ENCODE results near the gene SMG7.

Gene SMG7

DNA sequence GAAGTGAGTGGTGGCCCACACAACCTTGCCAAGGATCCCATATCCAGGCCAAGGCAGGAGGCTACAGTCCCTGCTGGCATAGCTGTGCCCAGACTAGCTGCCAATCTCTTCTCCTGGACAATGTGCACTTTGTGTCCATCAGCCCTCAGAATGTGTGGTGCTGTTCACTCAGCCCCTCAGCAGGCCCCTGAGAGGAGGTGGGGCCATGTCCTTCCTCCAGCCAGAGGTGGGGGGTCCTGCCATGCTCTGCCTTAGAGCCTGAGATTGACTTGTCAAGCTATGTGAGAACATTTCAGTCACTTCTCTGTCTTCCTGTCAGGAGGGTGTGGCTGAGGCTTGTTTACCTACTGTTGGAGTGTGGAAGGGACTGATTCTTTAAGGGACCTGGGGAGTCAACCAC lies 116.5 kb downstream of the SMG7 start:
- peak overlapping the region; percentile 76 to 100 (median 88) for H3K4me2 ChIP-seq
- H3K36me3 ChIP-seq = peaks cover 0 to 40% (median 23%) of the 10 kb centered on the region in 11 experiments; a peak in 15 of 22 replicates
- H3K9ac ChIP-seq = peak overlapping the region; percentile 22 to 89 (median 82); a peak in 20 of 22 replicates
- H3K9me3 ChIP-seq (replicated peaks in 1 of 11) = peaks cover 0 to 15% (median 0%) of the 10 kb centered on the region in 11 experiments; a peak in 5 of 22 replicates
- H3K27me3 ChIP-seq = no peaks in the 10 kb centered on the region
- no peak for TF ChIP-seq Cebpa-rat (IDR thresholded peaks at IDR 0.05)
- H3K4me1 ChIP-seq = peaks cover 63 to 96% (median 71%) of the 10 kb centered on the region in 10 experiments
- H4K20me1 ChIP-seq = peaks cover 0 to 4% (median 0%) of the 10 kb centered on the region in 11 experiments; a peak in 3 of 22 replicates
- H3K4me3 ChIP-seq = peak overlapping the region in 9 of 10 experiments; percentile 36 to 80 (median 66); a peak in 18 of 20 replicates
- H3K27ac ChIP-seq = peak overlapping the region; percentile 85 to 98 (median 94)

DNA sequence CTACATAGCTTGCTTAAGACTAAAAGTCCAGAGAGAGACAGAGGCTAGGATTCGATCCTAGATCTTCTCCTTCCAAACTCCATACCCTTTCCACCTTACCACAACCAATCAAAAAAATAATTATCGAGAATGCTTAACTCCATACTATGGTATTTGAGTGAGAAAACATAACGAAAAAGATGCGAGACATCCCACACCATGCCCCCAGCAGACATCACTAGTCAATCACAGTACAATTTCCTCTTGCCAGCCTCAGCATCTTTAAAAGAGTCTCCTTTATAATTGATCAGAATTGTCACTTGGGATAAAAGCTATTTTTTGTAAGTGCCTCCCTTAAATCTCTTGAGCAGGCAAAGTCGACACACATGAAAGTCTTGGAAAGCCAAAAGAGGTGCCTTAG lies 117.1 kb downstream of the SMG7 start:
- H3K4me1 ChIP-seq = peaks cover 63 to 96% (median 71%) of the 10 kb centered on the region in 10 experiments
- no peak for TF ChIP-seq Cebpa-rat (IDR thresholded peaks at IDR 0.05)
- peaks cover 0 to 15% (median 0%) of the 10 kb centered on the region in 11 experiments; a peak in 5 of 22 replicates for H3K9me3 ChIP-seq (replicated peaks in 1 of 11)
- no peaks in the 10 kb centered on the region for H3K27me3 ChIP-seq
- peaks cover 0 to 4% (median 0%) of the 10 kb centered on the region in 11 experiments; a peak in 3 of 22 replicates for H4K20me1 ChIP-seq
- peak overlapping the region; percentile 71 to 89 (median 82) for H3K9ac ChIP-seq
- peak overlapping the region; percentile 85 to 98 (median 94) for H3K27ac ChIP-seq
- H3K4me2 ChIP-seq = peak overlapping the region; percentile 76 to 100 (median 88)
- H3K4me3 ChIP-seq = peak overlapping the region in 9 of 10 experiments; percentile 36 to 80 (median 66); a peak in 18 of 20 replicates
- peaks cover 0 to 34% (median 23%) of the 10 kb centered on the region in 11 experiments; a peak in 15 of 22 replicates for H3K36me3 ChIP-seq

DNA sequence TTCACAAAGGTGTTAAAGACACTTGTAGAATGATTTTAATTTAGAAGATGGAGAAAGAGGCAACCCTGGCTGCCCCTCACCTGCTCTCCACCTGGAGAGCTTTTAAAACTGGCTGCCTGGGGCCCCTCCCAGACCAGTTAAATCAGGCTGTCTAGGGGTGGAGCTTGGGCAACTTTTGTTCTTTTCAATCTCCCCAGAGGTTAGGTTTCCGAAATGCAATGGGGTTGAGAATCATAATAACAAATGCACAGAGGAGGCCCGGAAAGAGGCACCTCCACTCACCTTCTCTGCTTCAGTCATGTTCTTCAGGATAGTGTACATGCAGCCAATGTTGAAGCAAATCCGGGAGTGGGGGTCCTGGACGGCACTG lies 117.6 kb downstream of the SMG7 start:
- TF ChIP-seq Cebpa-rat (IDR thresholded peaks at IDR 0.05) = no peak
- H3K9ac ChIP-seq = peak overlapping the region; percentile 71 to 89 (median 82)
- H3K9me3 ChIP-seq (replicated peaks in 1 of 11) = peaks cover 0 to 15% (median 0%) of the 10 kb centered on the region in 11 experiments; a peak in 5 of 22 replicates
- H3K4me1 ChIP-seq = peaks cover 64 to 96% (median 71%) of the 10 kb centered on the region in 10 experiments
- H3K4me3 ChIP-seq = peak overlapping the region in 9 of 10 experiments; percentile 36 to 80 (median 66); a peak in 18 of 20 replicates
- H4K20me1 ChIP-seq = peaks cover 0 to 4% (median 0%) of the 10 kb centered on the region in 11 experiments; a peak in 3 of 22 replicates
- no peaks in the 10 kb centered on the region for H3K27me3 ChIP-seq
- H3K4me2 ChIP-seq = peak overlapping the region; percentile 76 to 100 (median 88)
- peak overlapping the region; percentile 85 to 98 (median 94) for H3K27ac ChIP-seq
- H3K36me3 ChIP-seq = peaks cover 0 to 29% (median 23%) of the 10 kb centered on the region in 11 experiments; a peak in 15 of 22 replicates

GRCh38 chr1:183590244-183591191 lies 118.2 kb downstream of the SMG7 start, which contains the start of gene NCF2:
Gene NCF2, minus strand, starts transcription at chr1:183590459. Its CDS starts 130 bp downstream, at chr1:183590329.
- Histone ChIP-seq H3K4me3 (peak within 1 kb of the TSS in 9 of 10 experiments; percentile 36 to 80 (median 66); a peak in 18 of 20 replicates), H3K9ac (peak within 1 kb of the TSS; percentile 71 to 89 (median 82)), H3K36me3 (peaks cover 0 to 23% (median 18%) of the 10 kb centered on the region in 11 experiments; a peak in 15 of 22 replicates), H3K4me1 (peaks cover 70 to 96% (median 71%) of the 10 kb centered on the region in 10 experiments), H3K27ac (peak within 1 kb of the TSS; percentile 85 to 98 (median 94)), H3K9me3 (replicated peaks in 1 of 11) (peaks cover 0 to 15% (median 0%) of the 10 kb centered on the region in 11 experiments; a peak in 5 of 22 replicates), H4K20me1 (peaks cover 0 to 4% (median 0%) of the 10 kb centered on the region in 11 experiments; a peak in 3 of 22 replicates), H3K27me3 (no peaks in the 10 kb centered on the region), H3K4me2 (peak within 1 kb of the TSS; percentile 76 to 100 (median 88))
- peak in 9 of 11 experiments; percentile 33 to 88 (median 75); a peak in 17 of 22 replicates for TF ChIP-seq Cebpa-rat (IDR thresholded peaks at IDR 0.05)

- Histone ChIP-seq H3K9ac (peak overlapping the region; percentile 30 to 67 (median 58); a peak in 17 of 22 replicates), H3K4me1 (peaks cover 51 to 96% (median 89%) of the 10 kb centered on the region in 10 experiments), H3K36me3 (peaks cover 0 to 3% (median 0%) of the 10 kb centered on the region in 11 experiments; a peak in 1 of 22 replicates), H3K4me3 (no peak overlapping the region; a peak in 1 of 20 replicates), H3K27me3 (no peaks in the 10 kb centered on the region), H3K4me2 (peak overlapping the region; percentile 76 to 100 (median 88)), H3K9me3 (replicated peaks in 1 of 11) (peaks cover 0 to 10% (median 0%) of the 10 kb centered on the region in 11 experiments; a peak in 4 of 22 replicates), H4K20me1 (no peaks in the 10 kb centered on the region; a peak in 1 of 22 replicates), H3K27ac (peak overlapping the region; percentile 85 to 98 (median 94))
- TF ChIP-seq Cebpa-rat (IDR thresholded peaks at IDR 0.05) = no peak
Measured at GRCh38 chr1:183592733-183593132, 120.4 kb downstream of the SMG7 start.

- Histone ChIP-seq H3K4me3 (no peak overlapping the region; a peak in 1 of 20 replicates), H3K4me2 (peak overlapping the region; percentile 76 to 100 (median 88)), H3K9me3 (replicated peaks in 1 of 11) (peaks cover 0 to 10% (median 0%) of the 10 kb centered on the region in 11 experiments; a peak in 4 of 22 replicates), H3K27me3 (no peaks in the 10 kb centered on the region), H3K4me1 (peaks cover 57 to 99% (median 92%) of the 10 kb centered on the region in 10 experiments), H3K9ac (peak overlapping the region; percentile 30 to 67 (median 58); a peak in 19 of 22 replicates), H3K27ac (peak overlapping the region; percentile 85 to 98 (median 94)), H4K20me1 (no peaks in the 10 kb centered on the region; a peak in 1 of 22 replicates), H3K36me3 (no peaks in the 10 kb centered on the region; a peak in 1 of 22 replicates)
- TF ChIP-seq Cebpa-rat (IDR thresholded peaks at IDR 0.05) = no peak
Measured at GRCh38 chr1:183593356-183593755, 121.1 kb downstream of the SMG7 start.

DNA sequence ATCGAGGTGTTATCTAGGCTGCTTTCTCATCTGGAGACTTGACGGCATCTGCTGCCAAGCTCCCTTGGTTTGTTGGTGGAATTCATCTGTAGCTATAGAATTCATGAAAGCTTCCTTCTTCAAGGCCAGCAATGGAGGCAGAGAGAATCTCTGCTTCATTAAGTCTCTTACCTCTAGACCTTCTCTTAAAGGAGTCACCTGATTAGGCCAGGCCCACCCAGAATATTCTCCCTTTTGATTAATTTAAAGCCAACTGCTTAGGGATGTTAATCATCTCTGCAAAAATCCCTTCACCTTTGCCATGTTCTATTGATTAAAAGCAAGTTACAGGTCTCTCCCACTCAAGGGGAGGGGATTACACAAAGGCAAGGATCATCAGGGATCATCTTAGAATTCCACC lies 123.2 kb downstream of the SMG7 start:
- peaks cover 0 to 2% (median 0%) of the 10 kb centered on the region in 11 experiments; a peak in 3 of 22 replicates for H3K9me3 ChIP-seq (replicated peaks in 1 of 11)
- no peaks in the 10 kb centered on the region for H4K20me1 ChIP-seq
- peak overlapping the region; percentile 67 to 100 (median 84) for H3K4me2 ChIP-seq
- TF ChIP-seq Cebpa-rat (IDR thresholded peaks at IDR 0.05) = no peak
- H3K4me1 ChIP-seq = peaks cover 78 to 90% (median 85%) of the 10 kb centered on the region in 10 experiments
- no peak overlapping the region; a peak in 1 of 22 replicates for H3K9ac ChIP-seq
- no peaks in the 10 kb centered on the region for H3K27me3 ChIP-seq
- no peak overlapping the region for H3K4me3 ChIP-seq
- peak overlapping the region in 9 of 11 experiments; percentile 19 to 97 (median 48); a peak in 15 of 22 replicates for H3K27ac ChIP-seq
- no peaks in the 10 kb centered on the region for H3K36me3 ChIP-seq

DNA sequence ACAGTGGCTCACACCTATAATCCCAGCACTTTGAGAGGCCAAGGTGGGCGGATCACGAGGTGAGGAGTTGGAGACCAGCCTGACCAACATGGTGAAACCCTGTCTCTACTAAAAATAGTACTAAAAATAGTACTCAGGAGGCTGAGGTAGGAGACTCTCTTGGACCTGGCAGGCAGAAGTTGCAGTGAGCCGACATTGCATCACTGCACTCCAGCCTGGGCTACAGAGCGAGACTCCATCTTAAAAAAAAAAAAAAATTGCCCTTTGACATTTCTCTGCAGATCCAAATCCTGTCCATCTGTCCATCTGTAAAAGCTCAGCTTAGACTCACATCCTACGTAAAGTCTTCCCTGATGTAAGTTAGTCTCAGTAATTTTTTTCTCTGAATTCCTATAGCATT lies 124.2 kb downstream of the SMG7 start:
- Histone ChIP-seq H3K4me2 (peak overlapping the region in 3 of 11 experiments; percentile 13 to 21 (median 17); a peak in 4 of 22 replicates), H3K9me3 (replicated peaks in 1 of 11) (peaks cover 0 to 9% (median 0%) of the 10 kb centered on the region in 11 experiments; a peak in 3 of 22 replicates), H4K20me1 (no peaks in the 10 kb centered on the region), H3K27me3 (no peaks in the 10 kb centered on the region), H3K4me3 (no peak overlapping the region), H3K27ac (no peak overlapping the region; a peak in 1 of 22 replicates), H3K36me3 (no peaks in the 10 kb centered on the region), H3K9ac (no peak overlapping the region), H3K4me1 (peaks cover 68 to 85% (median 77%) of the 10 kb centered on the region in 10 experiments)
- no peak for TF ChIP-seq Cebpa-rat (IDR thresholded peaks at IDR 0.05)

Data from BLaER1 treated with 17β-estradiol and CSF1 and Interleukin-3, amounts not matched to agents 10 nM and 100 nM (cell line).